ENCODE results near the gene LRRC1.

LRRC1 gene

GRCh38 chr6:53879608-53880007 lies 84.8 kb downstream of the LRRC1 start:
- POLR2A ChIA-PET, result no interaction called here
- H3K4me1 ChIP-seq (ENCODE audit: control insufficient read depth, insufficient read depth, low read length), result no peaks in the 10 kb centered on the region
- no peaks in the 10 kb centered on the region for H3K36me3 ChIP-seq (ENCODE audit: control insufficient read depth in 2 of 2, insufficient read depth in 1 of 2, low read length in 2 of 2)
- TF ChIP-seq HOXC10 (CRISPR knock-in tag; IDR thresholded peaks at IDR 0.05), result no peak
- TF ChIP-seq, protein P1, sequence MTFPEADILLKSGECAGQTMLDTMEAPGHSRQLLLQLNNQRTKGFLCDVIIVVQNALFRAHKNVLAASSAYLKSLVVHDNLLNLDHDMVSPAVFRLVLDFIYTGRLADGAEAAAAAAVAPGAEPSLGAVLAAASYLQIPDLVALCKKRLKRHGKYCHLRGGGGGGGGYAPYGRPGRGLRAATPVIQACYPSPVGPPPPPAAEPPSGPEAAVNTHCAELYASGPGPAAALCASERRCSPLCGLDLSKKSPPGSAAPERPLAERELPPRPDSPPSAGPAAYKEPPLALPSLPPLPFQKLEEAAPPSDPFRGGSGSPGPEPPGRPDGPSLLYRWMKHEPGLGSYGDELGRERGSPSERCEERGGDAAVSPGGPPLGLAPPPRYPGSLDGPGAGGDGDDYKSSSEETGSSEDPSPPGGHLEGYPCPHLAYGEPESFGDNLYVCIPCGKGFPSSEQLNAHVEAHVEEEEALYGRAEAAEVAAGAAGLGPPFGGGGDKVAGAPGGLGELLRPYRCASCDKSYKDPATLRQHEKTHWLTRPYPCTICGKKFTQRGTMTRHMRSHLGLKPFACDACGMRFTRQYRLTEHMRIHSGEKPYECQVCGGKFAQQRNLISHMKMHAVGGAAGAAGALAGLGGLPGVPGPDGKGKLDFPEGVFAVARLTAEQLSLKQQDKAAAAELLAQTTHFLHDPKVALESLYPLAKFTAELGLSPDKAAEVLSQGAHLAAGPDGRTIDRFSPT (tag by site-specific recombination; IDR thresholded peaks at IDR 0.05), result no peak
- H3K4me3 ChIP-seq (ENCODE audit: low read depth, low read length), result no peak overlapping the region
- H3K27ac ChIP-seq (ENCODE audit: extremely low read depth, low read depth, low read length), result no peak overlapping the region
- H3K9me3 ChIP-seq (ENCODE audit: control insufficient read depth, insufficient read depth, low read depth, low read length), result no peaks in the 10 kb centered on the region
- CTCF ChIA-PET, result no interaction called here

DNA sequence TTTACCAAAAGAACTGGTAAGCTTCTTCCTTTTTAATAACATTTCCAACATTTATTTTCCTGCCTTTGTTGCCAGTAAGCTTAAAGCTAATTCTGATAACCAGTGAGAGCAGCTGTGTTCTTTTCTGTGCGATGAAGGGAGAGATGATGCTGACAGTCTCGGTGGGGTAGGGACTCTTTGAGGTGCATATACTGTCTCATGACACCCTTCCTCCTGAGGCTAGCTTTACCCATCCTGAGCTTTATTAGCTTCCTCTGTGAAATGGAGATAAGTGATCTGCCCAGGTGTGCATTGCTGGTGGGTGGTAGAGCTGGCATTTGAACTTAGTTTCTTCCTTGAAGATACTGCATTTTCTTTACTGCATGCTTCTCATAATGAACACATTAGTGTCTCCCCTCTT lies 92.5 kb downstream of the LRRC1 start:
- TF ChIP-seq ZNF16 (tag by site-specific recombination; IDR thresholded peaks at IDR 0.05; ENCODE audit: low read depth), result no peak
- TF ChIP-seq ZNF391 (tag by site-specific recombination; IDR thresholded peaks at IDR 0.05; ENCODE audit: borderline replicate concordance, low read depth), result no peak
- no peak for TF ChIP-seq ZBTB1 (tag by site-specific recombination; IDR thresholded peaks at IDR 0.05)
- TF ChIP-seq ZNF623 (tag by site-specific recombination; IDR thresholded peaks at IDR 0.05), result no peak
- no peak for TF ChIP-seq ZNF266 (tag by site-specific recombination; IDR thresholded peaks at IDR 0.05; ENCODE audit: low read depth)
- TF ChIP-seq, protein P1 (tag by site-specific recombination; IDR thresholded peaks at IDR 0.05), result no peak
- no peak for TF ChIP-seq YY2 (tag by site-specific recombination; IDR thresholded peaks at IDR 0.05)
- CTCF ChIA-PET, result interaction anchor here (0.7 to 1.6 kb wide), 3 partner anchors 10 to 151 kb away, joined by 4 to 7 read pairs (median 4); no protein-coding TSS in a partner anchor
- H3K27ac ChIP-seq (ENCODE audit: extremely low read depth, low read depth, low read length), result no peak overlapping the region
- POLR2A ChIA-PET, result interaction anchor here (1.3 kb wide), 1 partner anchor 94 kb away, joined by 3 read pairs; no protein-coding TSS in a partner anchor
- no peak overlapping the region for H3K4me3 ChIP-seq (ENCODE audit: low read depth, low read length)
- H3K9me3 ChIP-seq (ENCODE audit: control insufficient read depth, insufficient read depth, low read depth, low read length), result no peaks in the 10 kb centered on the region
- no peaks in the 10 kb centered on the region for H3K4me1 ChIP-seq (ENCODE audit: control insufficient read depth, insufficient read depth, low read length)
- H3K36me3 ChIP-seq (ENCODE audit: control insufficient read depth in 2 of 2, insufficient read depth in 1 of 2, low read length in 2 of 2), result no peaks in the 10 kb centered on the region

- POLR2A ChIA-PET, result no interaction called here
Observed at GRCh38 chr6:53888931-53889330, 94.1 kb downstream of the LRRC1 start.

More at GRCh38 chr6:53888931-53889330, 94.1 kb downstream of the LRRC1 start:
- Histone ChIP-seq H3K9me3 (ENCODE audit: control insufficient read depth, insufficient read depth, low read depth, low read length) (no peaks in the 10 kb centered on the region), H3K36me3 (ENCODE audit: control insufficient read depth in 2 of 2, insufficient read depth in 1 of 2, low read length in 2 of 2) (no peaks in the 10 kb centered on the region), H3K4me3 (ENCODE audit: low read depth, low read length) (no peak overlapping the region), H3K27ac (ENCODE audit: extremely low read depth, low read depth, low read length) (no peak overlapping the region), H3K4me1 (ENCODE audit: control insufficient read depth, insufficient read depth, low read length) (no peaks in the 10 kb centered on the region; the same call in 1 of the 2 replicates)
- CTCF ChIA-PET, result interaction anchor here (1.0 kb wide), 1 partner anchor 52 kb away, joined by 3 read pairs; no protein-coding TSS in a partner anchor
- TF ChIP-seq SP7 (tag by site-specific recombination; IDR thresholded peaks at IDR 0.05) (0 out of 2 replicates have a peak, but pooled peaks have one; percentile 24), ZBTB49 (tag by site-specific recombination; IDR thresholded peaks at IDR 0.05; ENCODE audit: low read depth) (no peak), ZNF311 (tag by site-specific recombination; IDR thresholded peaks at IDR 0.05; ENCODE audit: borderline replicate concordance) (no peak), ZNF658 (tag by site-specific recombination; IDR thresholded peaks at IDR 0.05) (no peak), ZFP37 (tag by site-specific recombination; IDR thresholded peaks at IDR 0.05) (no peak), ZNF785 (tag by site-specific recombination; IDR thresholded peaks at IDR 0.05) (no peak)

All from HEK293 (cell line).